Activated CD4-positive, alpha-beta T cell treated with anti-CD3 and anti-CD28 coated beads for 48 hours (primary cell): ENCODE results near the gene GJA4.

Experiments used
- DNase-seq: peaks from one replicate; pipeline ENCODE4 v3.0.0-alpha.2; 2020

GJA4 gene

DNA sequence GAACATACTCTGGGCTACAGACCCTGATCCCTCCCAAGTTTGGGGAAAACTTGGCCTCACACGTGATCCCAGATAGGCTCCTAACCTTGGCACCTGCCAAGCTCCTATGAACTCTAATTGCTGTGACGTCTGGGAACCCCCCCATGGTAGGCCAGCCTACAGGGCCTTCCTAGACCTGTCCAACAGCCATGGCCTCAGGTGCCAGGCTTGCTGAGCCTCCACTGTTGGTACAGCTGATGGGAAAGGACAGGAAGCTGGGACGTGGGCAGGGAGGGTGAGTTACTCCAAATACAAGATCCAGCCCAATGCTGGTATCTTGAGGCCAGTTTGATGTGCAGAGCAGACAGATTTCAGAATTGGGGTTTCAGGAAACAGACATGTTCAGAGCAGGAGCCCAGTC is 47.6 kb downstream of the GJA4 start:
- DNase-seq: no peak

GRCh38 chr1:34842073-34842472 is 49.3 kb downstream of the GJA4 start:
- DNase-seq: no peak

- DNase-seq: no peak
These were observed 50.2 kb downstream of the GJA4 start for GRCh38 chr1:34842952-34843371.

GRCh38 chr1:34843392-34844251 is 50.8 kb downstream of the GJA4 start:
- no peak for DNase-seq

- no peak for DNase-seq
These were observed 51.4 kb downstream of the GJA4 start for GRCh38 chr1:34844252-34844634.
